HepG2 (cell line): Measurements from ENCODE around the gene FHIT. TPM values are rescaled to one million over a fixed set of nuclear protein-coding genes. Genes with fewer than 3 reads are reported as not detected.

Source experiments
- ATAC-seq: fragments of 200-7000 bp; cut with Tn5 transposase; 3 replicates; pipeline ENCODE4 v1.9.1; 2020; ENCODE audit warnings: mild to moderate bottlenecking, moderate library complexity
- BruUV-seq: library from RNA; stranded (reverse); fragments of 400-500 nt; replicated peaks from 2 replicates; lab custom pipeline; 2021; lab: Mats Ljungman, UMichigan
- CTCF ChIA-PET: fragments of 300-600 bp; formaldehyde crosslinking; extraction: SDS; loops from one replicate; lab custom pipeline; 2021; ENCODE audit warnings: low total read pairs, inconsistent platforms, low intra/inter-chr PET ratio; lab: Yijun Ruan, JAX
- POLR2A ChIA-PET: fragments of 350-600 bp; sonication (Branson Sonifier 250); formaldehyde crosslinking; loops from one replicate; lab custom pipeline; 2020; ENCODE audit warnings: antibody characterized with exemption, inconsistent platforms; lab: Yijun Ruan, JAX
- DNase-seq: peaks from one replicate; pipeline ENCODE4 v3.0.0-alpha.2; 2015; ENCODE audit warnings: low spot score
- FAIRE-seq: peaks from 3 replicates; lab custom pipeline; 2011; peaks lifted over from hg19 to GRCh38; lab: Jason Lieb, UNC
- H2AFZ ChIP-seq: one replicate; pipeline ENCODE4 v1.6.1; 2011; ENCODE audit warnings: low read length, inconsistent platforms
- H3K27ac ChIP-seq: fragments of 300-600 bp; 3 replicates; pipeline ENCODE4 v1.8.0; 2011; ENCODE audit warnings: mixed run types, mild to moderate bottlenecking, mixed read lengths, low read length, inconsistent platforms; ENCODE audit not compliant: insufficient read depth; ENCODE audit errors: extremely low read length
- H3K27me3 ChIP-seq, 2 experiments: fragments of 200-600 bp in 1 of 2; 2 replicates in 1 of 2; 3 replicates in 1 of 2; pipeline versions ENCODE4 v1.6.0 to v1.8.0; 2011; ENCODE audit warnings: low read length in 2 of 2, mild to moderate bottlenecking in 2 of 2, moderate library complexity in 2 of 2, inconsistent platforms in 1 of 2; ENCODE audit not compliant: insufficient read depth in 2 of 2, control insufficient read depth in 1 of 2
- H3K36me3 ChIP-seq, 2 experiments: fragments of 200-600 bp in 1 of 2; replicated peaks in 1 of 2; 2 replicates in 1 of 2; 3 replicates in 1 of 2; pipeline versions ENCODE4 v1.5.1 to v1.8.0; 2011; ENCODE audit warnings: low read length in 2 of 2, inconsistent platforms in 1 of 2; ENCODE audit not compliant: insufficient read depth in 2 of 2, control insufficient read depth in 1 of 2
- H3K4me1 ChIP-seq: 2 replicates; pipeline ENCODE4 v1.5.1; 2012; ENCODE audit warnings: low read length, inconsistent platforms; ENCODE audit not compliant: insufficient read depth
- H3K4me2 ChIP-seq: 2 replicates; pipeline ENCODE4 v1.6.0; 2011; ENCODE audit warnings: low read depth, low read length, inconsistent platforms
- H3K4me3 ChIP-seq, 3 experiments: fragments of 200-600 bp in 1 of 3; sonication (generic), shearing (Covaris generic) in 1 of 3; replicated peaks in 1 of 3; 2 replicates each; pipeline ENCODE4 v1.5.1; 2011 to 2016; ENCODE audit warnings: low read length in 3 of 3, inconsistent platforms in 2 of 3, low read depth in 2 of 3, mild to moderate bottlenecking in 2 of 3, control low read depth in 1 of 3, mixed read lengths in 1 of 3; ENCODE audit not compliant: insufficient read depth in 1 of 3
- H3K79me2 ChIP-seq: one replicate; pipeline ENCODE4 v1.6.1; 2011; ENCODE audit warnings: low read length, inconsistent platforms; ENCODE audit not compliant: insufficient read depth
- H3K9ac ChIP-seq: 2 replicates; pipeline ENCODE4 v1.6.0; 2011; ENCODE audit warnings: mild to moderate bottlenecking, low read depth, low read length, inconsistent platforms; ENCODE audit not compliant: insufficient read depth
- H3K9me3 ChIP-seq: 2 replicates; pipeline ENCODE4 v1.5.1; 2012; ENCODE audit warnings: mild to moderate bottlenecking, low read length
- H4K20me1 ChIP-seq: 2 replicates; pipeline ENCODE4 v1.6.0; 2011; ENCODE audit warnings: inconsistent platforms, mild to moderate bottlenecking, low read length, moderate library complexity; ENCODE audit not compliant: insufficient read depth
- ATF1 ChIP-seq: IDR thresholded peaks from 2 replicates; pipeline ENCODE4 v1.6.1; 2016; ENCODE audit warnings: mild to moderate bottlenecking, control low read depth
- CCAR2 ChIP-seq: fragments of 200-400 bp; formaldehyde crosslinking; optimal IDR thresholded peaks from 2 replicates; pipeline ENCODE3; 2018; ENCODE audit warnings: low read depth, mild to moderate bottlenecking, low read length, moderate library complexity
- JUNB ChIP-seq: sonication (generic); formaldehyde crosslinking; IDR thresholded peaks from 2 replicates; pipeline ENCODE4 v1.8.0; 2022; ENCODE audit warnings: missing genetic modification reagents, mild to moderate bottlenecking, borderline replicate concordance
- MED1 ChIP-seq: sonication (generic); formaldehyde crosslinking; IDR thresholded peaks from 2 replicates; pipeline ENCODE4 v1.4.0; 2020; ENCODE audit warnings: missing genetic modification reagents
- MYPOP ChIP-seq: sonication (generic); formaldehyde crosslinking; IDR thresholded peaks from 2 replicates; pipeline ENCODE4 v1.8.1; 2023; ENCODE audit warnings: mild to moderate bottlenecking, moderate library complexity, missing genetic modification reagents
- SOX13 ChIP-seq, 3 experiments: fragments of 450-650 bp in 1 of 3; sonication (generic) in 1 of 3; formaldehyde crosslinking in 1 of 3; IDR thresholded peaks in 2 of 3; conservative IDR thresholded peaks in 1 of 3; 2 replicates each; pipeline versions ENCODE4 v1.5.0 to v1.6.1; 2016 to 2020; ENCODE audit warnings: antibody characterized with exemption in 1 of 3, mild to moderate bottlenecking in 1 of 3, missing compliant biosample characterization in 1 of 3, missing genetic modification reagents in 1 of 3, moderate library complexity in 1 of 3
- SP1 ChIP-seq, 2 experiments: fragments of 450-650 bp in 1 of 2; sonication (generic) in 1 of 2; formaldehyde crosslinking in 1 of 2; IDR thresholded peaks; 2 replicates each; pipeline versions ENCODE4 v1.4.0 to v1.6.1; 2016 to 2020; ENCODE audit warnings: missing genetic modification reagents in 1 of 2
- TRIM24 ChIP-seq: sonication (generic); formaldehyde crosslinking; IDR thresholded peaks from 2 replicates; pipeline ENCODE4 v1.8.0; 2022; ENCODE audit warnings: mild to moderate bottlenecking, missing genetic modification reagents
- ZBTB20 ChIP-seq: sonication (generic); formaldehyde crosslinking; IDR thresholded peaks from 2 replicates; pipeline ENCODE4 v1.8.1; 2023; ENCODE audit warnings: missing genetic modification reagents, low read depth, mild to moderate bottlenecking, borderline replicate concordance
- ZFYVE20 ChIP-seq: sonication (generic); formaldehyde crosslinking; IDR thresholded peaks from 2 replicates; pipeline ENCODE4 v1.8.0; 2023; ENCODE audit warnings: low read depth, mild to moderate bottlenecking, moderate library complexity, missing genetic modification reagents, borderline replicate concordance
- ZNF562 ChIP-seq: sonication (generic); formaldehyde crosslinking; IDR thresholded peaks from 2 replicates; pipeline ENCODE4 v1.8.0; 2022; ENCODE audit warnings: missing genetic modification reagents, borderline replicate concordance
- ZNF580 ChIP-seq: IDR thresholded peaks from 2 replicates; pipeline ENCODE4 v1.6.1; 2016; ENCODE audit warnings: low read depth, borderline replicate concordance
- ZNF598 ChIP-seq: sonication (generic); formaldehyde crosslinking; IDR thresholded peaks from 2 replicates; pipeline ENCODE4 v1.5.1; 2020; ENCODE audit warnings: mild to moderate bottlenecking, missing genetic modification reagents, borderline replicate concordance
- ZNF737 ChIP-seq: sonication (generic); formaldehyde crosslinking; IDR thresholded peaks from 2 replicates; pipeline ENCODE4 v1.5.0; 2020; ENCODE audit warnings: missing genetic modification reagents, mild to moderate bottlenecking, borderline replicate concordance
- ZNF746 ChIP-seq: sonication (generic); formaldehyde crosslinking; IDR thresholded peaks from 2 replicates; pipeline ENCODE4 v1.8.0; 2022; ENCODE audit warnings: mild to moderate bottlenecking, missing genetic modification reagents
- ZNF766 ChIP-seq: sonication (generic); formaldehyde crosslinking; IDR thresholded peaks from 2 replicates; pipeline ENCODE4 v1.5.0; 2020; ENCODE audit warnings: missing genetic modification reagents, borderline replicate concordance
- WGBS: methylation state at CpG from one replicate; pipeline ENCODE4 v1.1.6; 2017; ENCODE audit warnings: low lambda C conversion rate; 5-methylcytosine and 5-hydroxymethylcytosine counted together
- in situ Hi-C: cut with HindIII; loops from 2 replicates; pipeline ENCODE4 v1.10.0; 2017; ENCODE audit warnings: low pct_unique_long_range_greater_than_20kb; ENCODE audit not compliant: extremely low pct_ligation_motif_present
- intact Hi-C: fragments of 100-400 bp; cut with micrococcal nuclease; formaldehyde crosslinking; loops from one replicate; pipeline ENCODE4 v1.10.0; 2022; ENCODE audit not compliant: unreplicated experiment
- polyA plus RNA-seq, 8 experiments: library from polyadenylated mRNA; depleted of rRNA in 3 of 8; stranded (reverse) in 7 of 8; unstranded in 1 of 8; fragments of >200 nt; fragmentation: Illumina TruSeq in 4 of 8; extraction: Trizol in 4 of 8; gene quantifications; 2 replicates each; pipeline versions ENCODE4 v1.2.1 to v1.2.3, GENCODE V29; 2011 to 2016; ENCODE audit warnings: low read depth in 4 of 8, missing spikeins in 1 of 8, mixed read lengths in 1 of 8; ENCODE audit not compliant: insufficient read depth in 1 of 8
- total RNA-seq, 5 experiments: library from RNA; depleted of rRNA; stranded (reverse); fragments of >200 nt; fragmentation: Illumina TruSeq; extraction: Trizol; gene quantifications; 2 replicates each; pipeline ENCODE4 v1.2.3, GENCODE V29; 2016; ENCODE audit warnings: low read depth in 1 of 5

FHIT gene
- total and polyA plus RNA-seq, 2 of the 13 experiments (the other 11 are each of a cell fraction or from before 2014, with no cell fraction given) = 4.0 to 4.6 TPM

- no peak for TF ChIP-seq ZNF737 (CRISPR knock-in tag)
- TF ChIP-seq, all 625 proteins: peak for 2
Observed at GRCh38 chr3:60531759-60532158, 719.5 kb downstream of the FHIT start (continued).

- no TSS peak for BruUV-seq
- FAIRE-seq (no peak), DNase-seq (no peak), ATAC-seq (no peak)
- H3K79me2 ChIP-seq = no peaks in the 10 kb centered on the region
- TF ChIP-seq ZBTB20 (CRISPR knock-in tag) = no peak
- TF ChIP-seq ZNF580 = no peak
- no peak for TF ChIP-seq ZNF562 (CRISPR knock-in tag)
- TF ChIP-seq SP1 (IDR thresholded peaks at IDR 0.05) = no peak
- no peak for TF ChIP-seq SP1 (CRISPR knock-in tag; IDR thresholded peaks at IDR 0.05)
- ChIA-PET CTCF (no interaction called here), POLR2A (no interaction called here)
- H3K4me2 ChIP-seq = no peak overlapping the region
- H3K36me3 ChIP-seq = no peaks in the 10 kb centered on the region
- H2AFZ ChIP-seq = no peak overlapping the region
- no peak overlapping the region for H3K4me3 ChIP-seq
- H3K9ac ChIP-seq = no peak overlapping the region
- intact Hi-C loops (no loop called here), in situ Hi-C loops (no loop called here)
- no peak overlapping the region for H3K27ac ChIP-seq
- no peaks in the 10 kb centered on the region for H3K27me3 ChIP-seq
- H4K20me1 ChIP-seq = no peaks in the 10 kb centered on the region
- 46% methylated on average over 1 of the region's 1 CpG for WGBS
- 0 out of 2 replicates have a peak, but pooled peaks cover 2% of the 10 kb centered on the region for H3K9me3 ChIP-seq
- H3K4me1 ChIP-seq = no peaks in the 10 kb centered on the region
Observed at GRCh38 chr3:60528651-60529050, 722.6 kb downstream of the FHIT start.

GRCh38 chr3:60523536-60523935 is 727.7 kb downstream of the FHIT start:
- Histone ChIP-seq H4K20me1 (no peaks in the 10 kb centered on the region), H3K79me2 (no peaks in the 10 kb centered on the region), H3K27me3 (no peaks in the 10 kb centered on the region), H2AFZ (no peak overlapping the region), H3K27ac (no peak overlapping the region), H3K4me3 (no peak overlapping the region), H3K9me3 (0 out of 2 replicates have a peak, but pooled peaks cover 4% of the 10 kb centered on the region), H3K4me1 (no peaks in the 10 kb centered on the region), H3K9ac (no peak overlapping the region), H3K36me3 (no peaks in the 10 kb centered on the region), H3K4me2 (no peak overlapping the region)
- WGBS = 83% methylated on average over 2 of the region's 2 CpGs
- FAIRE-seq = no peak
- CTCF ChIA-PET = no interaction called here
- BruUV-seq = no TSS peak
- no peak for ATAC-seq
- in situ Hi-C loops = no loop called here
- intact Hi-C loops = no loop called here
- no peak for DNase-seq
- POLR2A ChIA-PET = no interaction called here
- TF ChIP-seq MYPOP (CRISPR knock-in tag) = no peak
- TF ChIP-seq ZNF598 (CRISPR knock-in tag) = no peak
- no peak for TF ChIP-seq CCAR2
- TF ChIP-seq ZFYVE20 (CRISPR knock-in tag) = no peak
- no peak for TF ChIP-seq MED1 (CRISPR knock-in tag)
- no peak for TF ChIP-seq SOX13 (IDR thresholded peaks at IDR 0.05)
- no peak for TF ChIP-seq SOX13 (CRISPR knock-in tag; conservative IDR thresholded peaks at IDR 0.05 in 1 of 2, IDR thresholded peaks at IDR 0.05 in 1 of 2)
- TF ChIP-seq TRIM24 (CRISPR knock-in tag) = no peak
- TF ChIP-seq ZNF766 (CRISPR knock-in tag) = no peak
- no peak for TF ChIP-seq ATF1 (CRISPR knock-in tag)
- TF ChIP-seq ZNF746 = no peak
- TF ChIP-seq JUNB (CRISPR knock-in tag) = no peak
